ENCODE data around the gene DMD.
"Not testable (repeated sequence)": the region's sequence is repeated elsewhere in the genome, so short reads cannot be mapped to it uniquely, and the experiment has no call there.

The DMD gene

GRCh38 chrX:32597777-32598176 lies 613.6 kb downstream of the DMD start:
- no peak for DNase-seq

DNA sequence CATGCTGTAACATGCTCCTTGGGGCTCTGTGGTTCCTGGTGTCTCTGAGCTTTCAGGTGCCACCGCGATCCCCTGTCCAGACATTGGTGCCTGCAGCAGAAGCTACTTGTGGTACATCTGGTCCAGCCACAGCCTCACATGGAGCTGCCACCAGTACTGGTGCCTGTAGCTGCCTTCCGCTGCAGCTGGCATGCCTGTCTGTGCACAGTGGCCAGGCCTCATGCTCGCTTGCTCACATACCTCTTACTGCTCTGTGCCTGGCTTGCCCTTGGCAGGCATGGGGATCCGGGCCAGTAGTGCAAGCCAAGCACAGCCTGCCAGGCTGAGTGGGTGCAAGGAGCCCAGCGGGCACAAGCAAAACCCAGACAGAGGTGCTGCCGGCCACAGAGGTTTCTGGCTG lies 618.6 kb downstream of the DMD start:
- no peak for DNase-seq

DNA sequence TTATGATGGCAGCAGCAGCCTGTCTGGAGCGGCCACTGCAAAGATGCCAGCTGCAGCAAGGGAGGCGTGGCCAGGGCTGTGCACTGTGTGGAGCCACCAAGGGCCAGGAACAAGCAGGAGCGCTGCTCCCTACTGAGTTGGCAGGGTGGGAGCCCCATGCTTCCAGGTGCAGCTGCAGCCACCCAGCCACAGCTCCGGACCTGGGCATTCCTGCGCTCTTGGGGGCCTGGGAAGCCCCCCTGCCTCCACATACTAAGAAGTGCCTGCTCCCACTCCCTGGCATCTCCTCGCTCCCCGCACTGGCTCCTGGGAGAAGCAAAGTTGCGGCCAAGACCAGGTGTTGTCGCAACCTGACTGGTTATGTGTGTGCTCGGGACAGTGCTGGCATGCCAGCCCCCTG lies 619.8 kb downstream of the DMD start:
- DNase-seq, result no peak

GRCh38 chrX:32582729-32583128 lies 628.6 kb downstream of the DMD start:
- no peak for DNase-seq

- DNase-seq, result no peak
Measured at GRCh38 chrX:32576885-32577284, 634.5 kb downstream of the DMD start.

GRCh38 chrX:32572644-32573043 lies 638.7 kb downstream of the DMD start:
- DNase-seq, result no peak

DNA sequence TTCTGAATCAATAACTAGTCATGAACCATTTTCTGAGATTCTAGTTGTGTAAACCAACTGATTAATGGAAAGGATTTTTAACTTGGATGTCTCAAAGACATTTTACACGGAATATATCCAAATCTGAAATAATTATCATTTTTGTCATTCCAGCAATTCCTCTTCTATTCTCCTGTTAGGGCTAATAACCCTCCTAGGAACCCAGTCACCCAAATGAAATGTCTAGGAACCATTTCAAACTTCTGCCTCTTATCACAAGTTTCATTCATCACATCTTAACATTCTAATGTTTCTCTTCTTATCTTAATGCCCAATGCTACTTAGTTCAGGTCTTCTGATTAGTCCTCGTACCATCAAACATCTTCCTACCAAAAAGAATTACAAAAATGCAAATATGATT lies 639.8 kb downstream of the DMD start:
- no peak for DNase-seq

GRCh38 chrX:32562261-32562660 lies 649.1 kb downstream of the DMD start:
- DNase-seq, result no peak

- DNase-seq, result no peak
Measured at GRCh38 chrX:32545101-32545500, 666.2 kb downstream of the DMD start.

DNA sequence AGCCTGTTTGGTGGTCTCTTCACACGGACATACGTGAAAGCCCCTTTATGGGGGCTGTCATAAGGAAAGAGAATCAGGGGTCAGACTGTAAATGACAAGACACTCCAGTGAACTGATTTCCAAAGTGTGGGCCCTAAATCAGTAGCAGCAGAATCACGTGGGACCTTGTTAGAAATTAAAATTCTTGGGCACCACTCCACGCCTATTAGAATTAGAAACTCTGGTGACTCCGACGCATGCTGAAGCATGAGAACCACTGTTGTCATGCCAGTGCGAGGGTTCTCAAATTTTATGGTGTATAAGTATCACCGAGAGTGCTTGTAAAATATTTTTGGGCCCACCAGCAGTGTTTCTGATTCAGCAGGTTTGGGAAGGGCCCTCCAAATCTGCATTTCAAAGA lies 672.8 kb downstream of the DMD start:
- DNase-seq, result no peak

DNA sequence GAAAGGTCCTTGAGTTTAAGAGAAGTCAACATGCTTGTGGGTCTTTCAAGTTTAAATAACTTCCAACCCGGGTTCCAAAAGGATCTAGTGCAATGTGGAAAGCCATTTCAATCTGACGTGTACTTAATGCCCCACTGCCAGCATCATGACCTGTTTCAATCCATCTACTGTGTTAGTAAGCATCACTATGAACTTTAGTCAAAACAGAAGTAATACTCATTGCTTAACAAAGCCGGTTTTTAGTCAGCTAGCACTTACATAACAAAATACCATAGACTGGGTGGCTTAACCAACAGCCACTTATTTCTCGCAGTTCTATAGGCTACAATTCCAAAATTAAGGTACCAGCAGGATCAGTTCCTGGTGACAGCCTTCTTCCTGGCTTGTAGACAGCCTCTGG lies 677.5 kb downstream of the DMD start:
- no peak for DNase-seq

- no peak for DNase-seq
Measured at GRCh38 chrX:32532262-32532661, 679.1 kb downstream of the DMD start.

DNA sequence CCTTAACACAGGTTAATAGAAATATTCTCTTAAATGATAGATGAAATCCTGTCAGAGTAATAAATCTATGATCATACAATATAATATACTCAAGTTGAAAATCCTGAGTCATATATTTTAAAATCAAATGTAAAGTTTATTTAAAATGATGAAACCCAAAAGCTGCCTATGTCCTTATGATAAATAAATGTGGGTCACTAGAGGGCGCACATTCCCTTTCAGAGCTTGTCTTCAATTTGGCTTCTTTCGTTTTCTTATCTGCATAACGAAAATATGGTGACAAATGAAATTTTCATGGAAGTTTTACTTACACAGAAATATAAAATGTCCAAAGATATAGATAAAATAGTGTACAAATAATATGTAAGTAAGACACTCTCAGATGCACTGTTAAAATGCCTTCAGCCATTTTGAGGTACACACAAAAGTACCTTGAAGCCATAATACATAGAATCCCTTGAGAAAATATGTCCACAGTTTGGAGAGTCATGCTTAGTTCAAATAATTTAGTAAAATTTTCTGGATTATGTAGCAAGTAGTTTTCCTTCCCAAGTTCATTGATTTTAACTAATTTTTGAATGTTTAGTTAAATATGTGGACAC lies 680.4 kb downstream of the DMD start:
- DNase-seq, result peak; percentile 13 to 54 (median 36)

DNA sequence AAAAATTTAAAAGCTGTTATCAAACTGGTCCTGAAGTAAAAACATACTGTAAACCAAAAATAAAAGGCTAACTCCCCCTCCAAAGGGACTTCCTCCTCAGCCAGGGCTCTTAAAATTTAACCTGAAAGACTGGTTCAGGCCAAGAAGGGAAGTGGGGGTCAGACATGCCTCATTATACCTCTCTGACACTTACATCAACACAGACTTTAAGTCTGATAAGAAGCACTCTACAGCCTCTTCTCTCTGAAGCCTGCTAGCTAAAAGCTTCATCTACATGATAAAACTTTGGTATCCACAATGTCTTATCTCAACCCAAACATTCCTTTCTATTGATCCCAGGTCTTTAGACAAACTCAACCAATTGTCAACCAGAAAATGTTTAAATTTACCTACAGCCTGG lies 682.9 kb downstream of the DMD start:
- DNase-seq, result not testable (repeated sequence)

DNA sequence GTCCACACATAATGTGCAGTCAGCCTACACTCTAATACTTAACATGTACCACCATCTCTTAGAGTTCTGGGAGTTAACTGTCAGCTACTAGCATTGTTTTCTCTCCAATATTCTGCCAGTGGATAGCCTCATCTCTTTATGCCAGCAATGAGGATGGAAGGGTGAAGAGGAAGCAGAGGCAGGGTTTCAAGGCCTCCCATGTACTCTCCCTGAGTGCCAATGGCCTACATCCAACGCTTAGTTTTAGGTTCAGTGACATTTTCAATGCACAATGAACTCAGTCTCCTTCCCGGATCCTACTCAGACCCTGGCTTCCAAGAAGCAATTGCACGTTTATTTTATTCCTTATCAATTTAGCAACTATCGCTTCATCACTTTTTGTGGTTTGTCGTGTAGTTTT lies 686.1 kb downstream of the DMD start:
- no peak for DNase-seq

DNA sequence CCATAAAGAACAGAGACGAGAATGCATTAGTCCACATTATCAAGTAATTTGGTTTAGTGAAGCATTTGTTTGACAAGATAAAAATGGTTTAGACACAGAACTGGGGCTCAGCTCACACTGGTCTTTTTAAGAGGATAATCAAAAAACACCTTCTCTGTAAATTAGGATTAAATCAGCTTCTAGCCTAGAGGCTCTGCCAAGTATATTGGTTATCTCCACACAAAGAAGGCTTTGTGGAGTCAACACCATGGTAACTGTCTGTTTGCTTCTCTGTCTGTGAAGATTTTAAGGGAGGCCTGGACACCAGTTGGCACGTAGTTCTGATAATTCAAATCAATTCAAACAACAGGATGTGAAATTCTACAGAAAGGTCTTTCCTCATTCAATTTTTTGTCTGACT lies 687.0 kb downstream of the DMD start:
- DNase-seq, result no peak

GRCh38 chrX:32520789-32521188 lies 690.6 kb downstream of the DMD start:
- DNase-seq, result no peak

DNA sequence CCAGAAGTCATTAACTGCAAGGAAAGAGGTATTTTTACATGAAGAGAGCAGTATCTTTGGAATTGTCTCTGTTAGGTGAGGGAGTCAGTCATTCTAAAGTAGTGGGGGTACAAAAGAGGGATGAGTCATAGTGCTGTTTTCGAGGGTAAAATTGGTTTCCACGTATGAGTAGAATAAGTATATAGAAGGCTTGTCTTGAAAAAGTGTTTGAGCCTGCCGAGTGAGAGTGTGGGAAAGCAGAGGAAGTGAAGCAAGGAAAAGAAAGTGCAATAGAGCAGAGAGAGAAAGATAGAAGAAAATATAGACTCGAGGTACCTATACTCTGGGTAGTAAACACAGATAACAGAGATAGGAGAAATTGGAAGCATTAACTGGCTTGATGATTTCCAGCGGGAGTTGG lies 696.4 kb downstream of the DMD start:
- no peak for DNase-seq

DNA sequence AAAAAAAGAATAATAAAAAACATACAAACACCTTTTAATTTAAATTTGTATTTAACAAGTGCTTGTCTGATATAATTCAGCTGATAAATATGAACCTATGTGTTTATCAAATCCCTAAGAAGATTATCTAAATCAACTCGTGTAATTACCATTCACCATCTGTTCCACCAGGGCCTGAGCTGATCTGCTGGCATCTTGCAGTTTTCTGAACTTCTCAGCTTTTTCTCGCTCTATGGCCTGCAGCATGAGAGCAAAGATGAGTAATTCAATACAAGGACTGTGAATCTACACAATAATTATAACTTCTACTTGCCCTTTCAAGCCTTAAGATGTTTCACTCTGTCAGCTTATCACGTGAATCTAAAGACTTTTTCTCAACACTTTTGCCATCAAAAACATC lies 709.7 kb downstream of the DMD start:
- no peak for DNase-seq

GRCh38 chrX:32496671-32497070 lies 714.7 kb downstream of the DMD start:
- DNase-seq, result no peak

DNA sequence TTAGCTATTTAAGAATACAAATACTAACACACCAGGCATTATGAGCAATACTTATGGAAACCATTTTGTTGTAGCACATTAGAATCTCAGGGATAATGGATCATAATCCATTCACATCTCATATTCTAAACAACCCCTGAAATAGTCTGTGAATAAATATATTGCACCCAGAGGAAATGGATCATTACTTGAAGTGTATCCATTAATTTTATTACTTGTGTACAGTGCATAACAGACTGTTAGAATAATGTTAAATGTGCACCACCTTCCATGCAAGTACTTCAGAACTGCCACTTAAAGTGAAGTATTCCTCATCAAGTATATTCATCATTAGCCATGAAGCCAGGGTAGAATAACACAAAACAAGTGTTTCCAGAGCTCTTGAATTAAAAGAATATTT lies 715.5 kb downstream of the DMD start:
- DNase-seq, result no peak

DNA sequence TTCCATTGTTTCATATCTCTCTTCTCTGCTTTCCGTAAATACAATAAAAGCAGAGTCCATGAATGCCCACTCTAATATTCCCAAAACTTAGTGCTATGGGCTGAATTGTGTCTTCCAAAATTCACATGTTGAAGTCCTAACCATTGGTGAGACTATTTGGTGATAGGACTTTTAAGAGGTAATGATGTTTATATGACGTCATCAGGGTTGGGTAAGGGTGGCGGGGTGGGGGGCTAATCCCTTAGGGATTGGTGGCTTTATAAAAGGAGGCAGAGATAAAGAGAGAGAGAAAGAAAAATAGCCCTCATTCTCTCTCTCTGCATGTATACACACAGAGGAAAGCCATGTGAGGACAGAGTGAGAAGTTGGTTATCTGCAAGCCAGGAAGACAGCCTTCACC lies 722.2 kb downstream of the DMD start:
- no peak for DNase-seq

DNA sequence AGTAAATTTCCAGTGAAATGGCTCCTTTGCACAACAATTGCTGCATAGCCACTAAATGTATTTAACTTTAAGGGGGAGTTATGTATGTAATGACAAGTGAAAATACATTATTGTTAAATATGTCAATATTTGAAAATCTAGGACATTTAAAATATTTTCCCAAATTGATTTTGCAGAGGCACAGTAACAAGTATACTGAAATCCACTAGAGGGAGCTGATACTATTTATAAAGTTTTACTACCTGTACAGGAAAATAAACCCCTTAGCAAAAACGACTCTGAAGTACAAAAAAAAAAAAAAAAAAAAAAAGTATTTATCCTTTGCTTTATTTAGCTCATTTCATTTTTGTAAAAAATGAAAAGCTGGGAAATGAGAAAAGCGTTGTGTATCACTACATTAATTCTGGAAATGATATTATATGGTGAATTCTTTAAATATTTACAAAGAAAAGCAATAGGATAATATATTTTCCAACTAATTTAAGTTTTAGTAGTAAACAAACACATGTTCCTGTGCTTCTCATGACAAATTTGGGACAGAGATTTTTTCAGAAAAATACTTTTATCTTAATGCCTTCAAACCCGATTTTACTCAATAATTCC lies 727.7 kb downstream of the DMD start:
- DNase-seq, result peak in 1 of 4 experiments; percentile 0

DNA sequence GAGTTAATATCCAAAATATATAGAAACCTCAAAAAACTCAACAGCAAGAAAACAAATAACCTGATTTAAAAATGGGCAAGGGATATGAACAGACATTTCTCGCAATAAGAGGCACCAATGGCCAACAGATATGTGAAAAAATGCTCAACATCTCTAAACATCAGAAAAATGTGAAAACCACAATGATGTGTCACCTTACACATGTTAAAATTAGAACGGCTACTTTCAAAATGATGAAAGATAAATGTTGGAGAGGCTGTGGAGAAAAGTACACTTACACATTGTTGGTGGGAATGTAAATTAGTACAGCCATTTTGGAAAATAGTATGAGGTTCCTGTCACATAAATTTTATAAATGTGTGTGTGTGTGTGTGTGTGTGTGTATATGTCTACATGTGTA lies 731.3 kb downstream of the DMD start:
- DNase-seq, result no peak

DNA sequence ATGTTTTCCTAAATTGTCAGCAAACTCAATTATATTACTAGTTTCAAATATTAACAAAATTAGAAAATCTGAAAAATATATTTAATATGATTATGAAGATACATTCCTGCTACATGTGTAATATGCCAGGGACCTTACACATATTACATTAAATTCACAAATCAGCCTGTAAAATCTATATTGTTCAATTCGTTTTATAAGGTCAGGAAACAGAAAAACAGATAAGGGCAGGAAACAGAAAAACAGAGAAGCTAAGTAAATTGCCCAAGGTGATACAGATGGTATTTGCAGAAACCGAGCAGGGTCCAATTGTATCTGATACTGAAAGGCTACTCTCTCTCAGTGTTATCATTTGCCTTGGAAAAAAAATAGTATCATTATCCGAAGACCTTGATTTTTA lies 739.0 kb downstream of the DMD start:
- no peak for DNase-seq

Measured in suppressor macrophage (primary cell).